PFSK-1 (cell line): Measurements from ENCODE around the gene APOC4.

Experiments
- POLR2AphosphoS5 ChIP-seq: IDR thresholded peaks from 2 replicates; pipeline ENCODE4 v1.6.1; 2012; ENCODE audit warnings: low read depth, mild to moderate bottlenecking, control low read depth, low read length, moderate library complexity
- SIN3A ChIP-seq: IDR thresholded peaks from 2 replicates; pipeline ENCODE4 v1.6.1; 2012; ENCODE audit warnings: mild to moderate bottlenecking, low read length, moderate library complexity, borderline replicate concordance; ENCODE audit not compliant: insufficient read depth

- TF ChIP-seq POLR2AphosphoS5, result no peak; the same call in none of the 2 replicates
- TF ChIP-seq SIN3A, result no peak
Measured at GRCh38 chr19:44903602-44904425, 38.2 kb upstream of the APOC4 start.
